LHCN-M2 (cell line): ENCODE results near the gene LTB4R2. TPM values are rescaled to one million over a fixed set of nuclear protein-coding genes. Genes with fewer than 3 reads are reported as not detected.
A peak's percentile ranks its signal among the peaks of the same experiment; 100 is the strongest.

ENCODE experiments used
- DNase-seq: peaks from one replicate; pipeline ENCODE4 v3.0.0-alpha.2; 2012; ENCODE audit warnings: low read depth
- total RNA-seq: library from RNA; depleted of rRNA; stranded (reverse); fragments of >200 nt; gene quantifications from 2 replicates; pipeline ENCODE4 v1.2.3, GENCODE V29; 2014

LTB4R2 gene
- total RNA-seq, 1 experiment from 2014 or later, result 2.5 TPM

DNA sequence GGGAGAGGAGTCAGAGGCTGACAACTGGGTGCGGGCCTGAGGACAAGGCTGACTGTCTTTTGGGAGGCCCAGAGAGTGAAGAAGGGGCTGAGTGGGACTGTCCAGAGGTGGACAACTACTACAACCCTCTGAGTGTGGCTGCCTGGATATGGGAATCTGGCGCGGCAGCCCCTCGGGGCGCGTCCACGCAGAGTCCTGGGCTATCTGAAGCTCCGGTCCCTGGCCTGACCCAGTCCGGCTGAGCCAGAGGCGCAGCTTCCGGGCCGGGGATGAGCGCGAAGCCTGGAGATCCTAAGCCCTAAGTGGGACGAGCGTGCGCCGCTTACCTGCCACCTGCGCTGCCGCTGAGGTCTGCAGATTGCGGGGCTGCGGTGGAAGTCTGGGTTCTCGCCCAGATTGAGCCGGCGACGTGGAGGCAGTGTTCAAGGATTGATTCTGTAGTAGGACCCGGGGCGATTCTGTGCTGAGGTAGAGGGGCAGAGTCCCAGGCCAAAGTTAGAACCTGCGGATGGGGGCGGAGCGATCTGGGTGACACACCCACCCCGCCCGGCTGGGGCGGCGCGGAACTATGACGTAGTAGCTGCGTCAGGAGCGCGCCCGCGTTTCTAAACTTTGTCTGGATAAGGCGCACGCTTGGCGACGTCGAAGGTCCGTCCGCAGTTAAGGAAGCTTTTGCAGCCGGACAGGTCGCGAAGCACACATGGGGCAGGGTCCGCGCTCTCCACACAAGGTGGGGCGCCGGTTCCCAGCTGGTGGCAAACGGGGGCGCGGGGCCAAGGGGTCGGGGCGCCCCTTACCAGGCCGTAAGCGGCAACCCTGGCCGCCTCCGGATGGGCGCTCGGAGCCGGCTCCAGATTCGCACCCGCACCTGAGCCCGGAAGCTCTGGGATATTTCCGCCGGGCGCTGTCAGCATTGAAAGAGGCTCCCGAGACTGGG is 10.4 kb upstream of the LTB4R2 start, which contains the start of the genes DHRS1 and NOP9:
TSS of gene DHRS1 (minus strand) at position 526 of the 937 bp plus-strand sequence. CDS start 674 bp downstream, outside the sequence.
TSS of gene NOP9 (plus strand) at position 596 of the 937 bp plus-strand sequence. CDS start at position 701, 105 bp downstream.
- DNase-seq, result peak; percentile 83

DNA sequence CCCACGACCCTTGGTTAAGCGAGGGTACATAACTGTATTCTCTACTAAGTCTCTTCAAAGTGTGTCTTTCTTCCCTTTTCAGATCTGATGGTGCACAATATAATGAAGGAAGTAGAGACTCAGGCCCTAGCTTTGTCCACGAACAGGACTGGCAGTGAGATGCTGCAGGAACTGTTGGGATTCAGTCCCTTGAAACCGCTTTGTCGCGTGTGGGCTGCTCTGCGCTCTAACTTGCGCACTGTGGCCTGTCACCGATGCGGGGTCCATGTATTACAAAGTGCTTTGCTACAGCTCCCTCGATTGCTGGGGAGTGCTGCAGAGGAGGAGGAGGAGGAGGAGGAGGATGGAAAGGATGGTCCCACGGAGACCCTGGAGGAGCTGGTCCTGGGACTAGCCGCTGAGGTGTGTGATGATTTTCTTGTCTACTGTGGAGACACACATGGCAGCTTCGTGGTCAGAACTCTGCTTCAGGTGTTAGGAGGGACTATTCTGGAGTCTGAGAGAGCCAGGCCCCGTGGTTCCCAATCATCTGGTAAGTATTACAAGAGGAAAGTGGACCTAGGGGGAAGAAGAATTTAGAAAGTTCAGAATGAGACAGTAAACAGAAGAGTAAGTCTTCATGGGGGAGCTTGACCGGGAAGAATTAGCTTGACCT is 9.5 kb upstream of the LTB4R2 start:
- no peak for DNase-seq

DNA sequence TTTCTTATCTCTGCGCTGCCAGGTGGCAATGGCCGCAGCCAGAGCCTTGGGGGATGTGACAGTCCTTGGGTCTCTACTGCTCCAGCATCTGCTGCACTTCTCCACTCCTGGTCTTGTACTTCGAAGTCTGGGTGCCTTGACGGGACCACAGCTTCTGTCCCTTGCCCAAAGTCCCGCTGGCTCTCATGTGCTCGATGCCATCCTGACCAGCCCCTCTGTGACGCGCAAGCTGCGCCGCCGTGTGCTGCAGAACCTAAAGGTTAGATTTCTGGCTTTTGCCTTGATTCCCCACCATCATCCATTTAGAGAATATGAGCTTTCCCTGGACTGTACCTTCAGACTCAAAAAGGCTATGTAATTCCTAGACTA is 5.9 kb upstream of the LTB4R2 start:
- no peak for DNase-seq

DNA sequence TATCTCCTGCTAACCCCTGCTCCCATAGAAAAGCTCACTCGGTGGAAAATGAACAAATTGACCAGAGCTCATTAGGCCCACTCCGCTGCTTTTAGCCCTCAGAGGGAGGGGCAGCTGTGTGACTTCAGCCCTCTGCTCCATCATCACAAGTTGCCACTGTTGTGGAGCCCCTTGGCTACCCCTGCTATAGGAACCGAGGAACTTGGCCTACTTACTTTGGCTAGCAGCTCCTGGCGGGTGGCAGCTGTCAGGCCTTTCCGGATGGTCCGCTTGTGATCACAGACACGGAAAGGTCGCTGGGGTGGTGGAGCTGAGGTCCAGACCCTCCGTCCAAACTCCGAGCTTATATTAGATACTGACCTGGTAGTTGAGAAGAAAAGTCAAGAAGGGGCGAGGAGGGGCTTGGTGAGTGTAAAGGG is 2.8 kb upstream of the LTB4R2 start:
- no peak for DNase-seq

DNA sequence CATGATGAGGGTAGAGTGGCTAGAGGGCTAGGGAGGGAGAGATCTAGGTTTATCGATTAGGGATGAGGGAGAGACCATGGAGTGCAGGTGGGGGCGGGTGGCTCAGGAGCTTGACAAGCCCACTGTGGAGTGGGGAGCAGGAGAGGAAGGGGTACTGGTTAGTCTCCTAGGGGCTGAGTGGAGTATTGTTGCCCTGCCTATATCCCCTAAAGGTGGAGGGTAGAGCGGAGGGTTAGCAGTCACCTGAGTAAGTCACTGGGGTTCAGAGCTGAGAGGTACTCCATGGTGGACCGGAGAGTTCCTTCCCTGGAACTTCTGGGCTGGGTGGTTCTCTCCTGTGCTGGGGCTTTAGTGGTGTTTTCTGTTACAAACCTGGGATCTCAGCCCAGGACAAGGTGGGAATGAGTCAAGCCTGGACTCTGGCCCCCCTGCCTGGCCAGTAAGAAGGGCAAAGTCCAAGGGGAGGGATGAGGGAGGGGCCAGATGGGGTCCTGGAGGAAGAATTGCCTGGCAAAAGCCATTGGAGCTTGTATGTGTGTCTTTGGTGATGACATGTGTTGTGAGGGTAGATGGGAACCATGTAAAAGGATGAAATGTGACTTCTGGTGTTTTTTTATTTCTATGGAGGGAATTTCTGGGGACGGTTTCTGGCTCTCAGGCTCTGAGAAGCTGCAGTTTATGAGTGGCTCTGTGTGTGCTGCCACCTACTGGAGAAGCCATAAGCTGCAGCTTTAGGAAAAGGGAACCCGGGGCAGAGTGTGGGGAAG is 2.2 kb upstream of the LTB4R2 start, which contains the start of gene CIDEB:
TSS of gene CIDEB (minus strand) at position 403 of the 767 bp plus-strand sequence. CDS start at position 284, 119 bp downstream.
- DNase-seq, result peak; percentile 55

DNA sequence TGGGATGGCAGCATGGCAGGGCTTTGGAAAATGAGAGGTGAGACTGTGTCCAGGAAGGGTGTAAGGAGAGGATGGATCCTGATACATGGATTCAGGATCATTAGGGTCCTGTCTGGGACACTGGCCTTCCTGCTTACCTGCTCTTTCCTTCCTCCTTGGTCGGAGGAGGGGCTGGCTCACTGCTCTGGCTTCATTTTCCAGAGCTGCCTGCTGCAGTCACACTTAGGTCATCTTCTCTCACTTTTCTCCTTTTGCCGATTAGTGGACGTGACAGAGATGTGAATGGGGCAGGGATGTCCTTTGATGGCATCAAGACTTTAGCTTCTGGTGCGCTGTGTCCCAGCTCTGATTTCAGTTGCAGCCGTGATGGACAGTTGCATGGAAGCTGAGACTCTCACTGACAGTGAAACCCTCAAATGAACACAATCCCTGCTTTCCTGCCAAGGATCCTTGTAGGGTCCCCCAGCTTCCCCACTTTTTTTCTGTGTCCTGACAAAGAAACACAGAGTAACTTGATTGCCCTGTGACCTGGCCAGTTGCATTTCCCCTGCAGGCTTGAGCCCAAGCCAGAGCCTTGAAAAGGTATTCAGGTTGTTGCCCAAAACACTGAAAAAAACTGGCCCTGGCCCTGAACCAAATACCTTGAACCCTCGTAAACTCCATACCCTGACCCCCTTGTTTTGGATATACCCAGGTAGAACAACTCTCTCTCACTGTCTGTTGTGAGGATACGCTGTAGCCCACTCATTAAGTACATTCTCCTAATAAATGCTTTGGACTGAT is 1.4 kb upstream of the LTB4R2 start:
- no peak for DNase-seq

DNA sequence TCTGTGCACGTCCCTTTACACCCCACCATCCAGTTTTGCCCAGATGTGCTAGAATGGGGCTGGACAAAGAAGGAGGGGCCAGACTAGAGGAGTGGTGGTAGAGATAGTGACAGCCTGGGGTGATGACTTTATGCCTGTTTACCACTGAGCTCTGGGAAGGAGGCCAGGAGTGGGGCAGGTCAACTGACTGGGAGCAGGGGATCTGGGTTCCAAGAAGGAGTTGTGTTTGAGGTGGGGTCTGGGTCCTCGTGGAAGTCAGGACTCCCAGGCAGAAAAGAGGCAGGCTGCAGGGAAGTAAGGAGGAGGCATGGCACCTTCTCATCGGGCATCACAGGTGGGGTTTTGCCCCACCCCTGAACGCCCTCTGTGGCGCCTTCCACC is 315 bp downstream of the LTB4R2 start:
- DNase-seq, result no peak

DNA sequence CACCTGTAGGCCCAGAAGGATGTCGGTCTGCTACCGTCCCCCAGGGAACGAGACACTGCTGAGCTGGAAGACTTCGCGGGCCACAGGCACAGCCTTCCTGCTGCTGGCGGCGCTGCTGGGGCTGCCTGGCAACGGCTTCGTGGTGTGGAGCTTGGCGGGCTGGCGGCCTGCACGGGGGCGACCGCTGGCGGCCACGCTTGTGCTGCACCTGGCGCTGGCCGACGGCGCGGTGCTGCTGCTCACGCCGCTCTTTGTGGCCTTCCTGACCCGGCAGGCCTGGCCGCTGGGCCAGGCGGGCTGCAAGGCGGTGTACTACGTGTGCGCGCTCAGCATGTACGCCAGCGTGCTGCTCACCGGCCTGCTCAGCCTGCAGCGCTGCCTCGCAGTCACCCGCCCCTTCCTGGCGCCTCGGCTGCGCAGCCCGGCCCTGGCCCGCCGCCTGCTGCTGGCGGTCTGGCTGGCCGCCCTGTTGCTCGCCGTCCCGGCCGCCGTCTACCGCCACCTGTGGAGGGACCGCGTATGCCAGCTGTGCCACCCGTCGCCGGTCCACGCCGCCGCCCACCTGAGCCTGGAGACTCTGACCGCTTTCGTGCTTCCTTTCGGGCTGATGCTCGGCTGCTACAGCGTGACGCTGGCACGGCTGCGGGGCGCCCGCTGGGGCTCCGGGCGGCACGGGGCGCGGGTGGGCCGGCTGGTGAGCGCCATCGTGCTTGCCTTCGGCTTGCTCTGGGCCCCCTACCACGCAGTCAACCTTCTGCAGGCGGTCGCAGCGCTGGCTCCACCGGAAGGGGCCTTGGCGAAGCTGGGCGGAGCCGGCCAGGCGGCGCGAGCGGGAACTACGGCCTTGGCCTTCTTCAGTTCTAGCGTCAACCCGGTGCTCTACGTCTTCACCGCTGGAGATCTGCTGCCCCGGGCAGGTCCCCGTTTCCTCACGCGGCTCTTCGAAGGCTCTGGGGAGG is 985 bp downstream of the LTB4R2 start, which contains the start of gene LTB4R:
TSS of gene LTB4R (plus strand) at position 857 of the 959 bp plus-strand sequence. CDS start 4,150 bp downstream, outside the sequence.
- no peak for DNase-seq

DNA sequence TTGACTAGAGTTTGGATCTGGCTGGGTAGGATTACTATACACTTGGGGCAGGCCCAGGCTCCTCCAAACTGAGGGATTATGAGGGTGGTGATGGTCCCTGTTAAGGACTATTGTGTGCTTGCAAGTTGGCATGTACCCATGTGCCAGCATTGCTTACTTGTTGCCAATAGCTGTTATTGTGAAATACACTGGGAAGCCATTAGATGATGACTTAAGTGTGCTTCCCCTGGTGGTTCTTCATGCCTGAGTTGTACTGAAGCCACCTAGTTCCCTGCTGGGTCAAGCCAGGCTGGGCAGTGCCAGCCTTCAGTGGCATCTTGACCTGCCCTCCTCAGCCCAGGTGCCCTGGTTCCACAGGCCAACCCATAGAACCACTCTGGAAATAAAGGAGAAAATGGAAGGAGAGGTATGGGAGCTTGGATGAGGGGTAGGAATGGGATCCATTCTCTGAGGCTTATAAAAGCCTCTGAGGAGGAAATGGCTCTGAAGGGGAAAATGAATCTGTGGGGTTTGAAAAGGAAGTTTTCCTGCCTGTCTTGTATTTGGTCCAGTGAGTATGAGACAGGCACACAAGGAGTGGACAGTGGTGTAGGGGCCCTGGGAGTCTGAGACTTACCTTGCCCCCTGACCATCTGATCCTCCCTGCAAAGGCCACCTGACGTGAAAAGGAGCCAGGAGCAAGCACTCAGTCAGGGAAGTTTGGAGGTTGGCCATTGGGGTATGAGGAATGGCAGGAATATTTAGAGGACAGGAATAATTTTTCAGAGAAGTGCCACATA is 2.1 kb downstream of the LTB4R2 start:
- DNase-seq, result peak; percentile 46

DNA sequence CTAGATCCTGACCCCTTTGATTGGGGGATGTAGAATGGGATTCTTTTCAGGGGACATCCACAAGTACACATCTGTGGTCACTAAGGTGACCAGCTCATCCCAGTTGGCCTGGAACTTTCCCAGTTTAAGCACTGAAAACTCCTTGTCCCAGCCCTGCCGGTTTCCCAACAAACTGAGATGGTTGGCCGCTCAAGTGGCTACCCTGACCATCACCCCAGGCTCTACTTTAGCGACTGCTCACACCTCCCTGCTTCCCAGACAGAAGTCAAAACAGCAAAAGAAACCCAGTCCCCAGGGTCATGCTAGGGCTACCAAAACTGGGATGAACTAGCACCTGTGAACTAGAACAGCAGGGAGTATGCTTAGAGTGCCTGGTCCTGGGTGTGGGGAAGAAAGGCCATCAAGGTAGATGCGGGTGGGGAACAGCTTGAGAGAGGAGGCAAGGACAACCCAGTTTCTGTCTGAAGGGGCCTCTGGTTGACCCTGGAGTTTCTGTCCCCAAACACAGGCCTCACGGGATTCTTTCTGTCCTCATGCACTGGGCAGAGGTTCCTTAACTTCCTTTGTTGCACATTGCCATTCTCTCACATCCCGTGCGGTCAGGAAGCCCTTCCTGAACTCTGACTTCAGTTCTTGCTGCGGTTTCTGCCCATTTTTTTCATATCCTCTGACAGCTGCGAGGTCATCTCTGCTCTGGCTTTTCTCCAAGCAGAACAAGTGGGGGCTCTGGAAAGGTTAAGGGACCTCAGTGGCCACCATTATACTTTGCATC is 3.0 kb downstream of the LTB4R2 start:
- DNase-seq, result peak; percentile 72

DNA sequence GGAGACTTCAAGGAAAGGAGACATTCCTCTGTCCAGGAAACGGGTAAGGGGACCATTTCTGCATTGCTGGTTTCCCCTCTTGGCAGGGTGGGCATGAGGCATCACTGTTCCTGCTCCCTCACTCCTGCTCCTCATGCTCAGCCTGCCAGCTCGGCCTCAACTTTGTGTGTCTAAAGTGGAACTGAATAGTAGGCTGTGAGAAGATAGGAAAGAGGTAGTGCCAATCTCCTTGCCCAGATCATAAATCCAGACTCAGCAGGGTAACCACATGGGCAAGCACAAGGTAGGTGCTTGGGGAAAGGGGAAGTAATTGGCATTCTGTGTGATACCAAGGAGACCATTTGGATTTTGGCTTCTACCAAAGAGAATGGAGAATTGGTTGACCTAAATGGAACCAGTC is 4.0 kb downstream of the LTB4R2 start:
- DNase-seq, result no peak

DNA sequence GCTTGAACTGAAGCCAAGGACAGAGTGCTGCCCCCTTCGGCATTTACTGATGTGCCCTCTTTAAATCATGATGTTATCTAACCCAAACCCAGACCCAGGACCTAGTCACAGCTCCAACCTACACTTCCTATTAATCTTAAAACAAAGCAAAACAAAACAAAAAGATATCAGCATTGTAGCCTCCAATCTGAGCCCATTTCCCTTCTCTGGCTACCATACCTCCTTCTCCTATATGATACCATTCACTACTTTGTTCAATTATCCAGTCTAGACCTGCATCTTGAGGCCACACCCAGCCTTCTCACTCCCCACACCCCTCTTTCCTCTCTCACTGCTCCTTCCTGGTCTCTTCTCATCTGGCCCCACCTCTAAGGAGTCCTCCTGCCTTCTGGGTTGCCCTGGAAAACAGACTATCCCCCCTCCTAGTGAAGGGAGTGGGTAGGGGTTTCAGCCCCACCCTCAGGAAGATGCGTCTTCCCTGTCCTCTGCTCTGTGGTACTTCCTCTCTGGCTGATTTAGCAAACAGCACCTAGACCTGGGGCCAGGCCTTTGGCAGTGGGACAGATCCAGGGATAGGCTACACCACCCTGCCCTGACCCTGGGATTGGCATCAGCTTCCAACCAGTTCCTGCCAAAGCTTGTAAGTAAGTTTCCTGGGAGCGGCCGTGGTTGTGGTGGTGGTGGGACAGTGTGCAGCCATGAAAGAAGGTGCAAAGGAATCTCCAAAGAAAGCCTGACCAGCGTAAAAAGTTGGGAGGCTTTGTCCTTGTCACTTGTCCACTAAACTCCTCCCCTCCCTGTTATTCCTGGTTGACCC is 4.6 kb downstream of the LTB4R2 start:
- no peak for DNase-seq

DNA sequence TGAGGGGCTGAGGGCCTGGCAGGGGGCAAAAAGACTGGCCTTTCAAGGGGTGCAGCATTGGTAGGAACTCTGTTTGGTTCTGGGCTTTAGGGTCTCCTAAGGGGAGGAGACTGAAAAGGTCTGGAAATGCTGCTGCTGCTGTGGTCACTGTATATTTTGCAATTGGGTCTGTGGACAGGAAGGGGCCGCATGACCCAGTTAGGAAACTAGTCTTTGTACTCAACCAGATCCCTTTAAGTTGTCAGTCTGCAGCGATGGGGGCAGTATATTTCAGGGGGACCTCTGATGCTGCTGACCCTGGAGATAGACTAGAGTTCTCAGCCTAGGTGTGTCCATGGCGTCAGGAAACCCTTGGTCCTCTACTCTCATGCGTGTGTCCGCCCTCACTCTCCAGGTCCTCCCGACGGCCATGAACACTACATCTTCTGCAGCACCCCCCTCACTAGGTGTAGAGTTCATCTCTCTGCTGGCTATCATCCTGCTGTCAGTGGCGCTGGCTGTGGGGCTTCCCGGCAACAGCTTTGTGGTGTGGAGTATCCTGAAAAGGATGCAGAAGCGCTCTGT is 5.4 kb downstream of the LTB4R2 start:
- no peak for DNase-seq

DNA sequence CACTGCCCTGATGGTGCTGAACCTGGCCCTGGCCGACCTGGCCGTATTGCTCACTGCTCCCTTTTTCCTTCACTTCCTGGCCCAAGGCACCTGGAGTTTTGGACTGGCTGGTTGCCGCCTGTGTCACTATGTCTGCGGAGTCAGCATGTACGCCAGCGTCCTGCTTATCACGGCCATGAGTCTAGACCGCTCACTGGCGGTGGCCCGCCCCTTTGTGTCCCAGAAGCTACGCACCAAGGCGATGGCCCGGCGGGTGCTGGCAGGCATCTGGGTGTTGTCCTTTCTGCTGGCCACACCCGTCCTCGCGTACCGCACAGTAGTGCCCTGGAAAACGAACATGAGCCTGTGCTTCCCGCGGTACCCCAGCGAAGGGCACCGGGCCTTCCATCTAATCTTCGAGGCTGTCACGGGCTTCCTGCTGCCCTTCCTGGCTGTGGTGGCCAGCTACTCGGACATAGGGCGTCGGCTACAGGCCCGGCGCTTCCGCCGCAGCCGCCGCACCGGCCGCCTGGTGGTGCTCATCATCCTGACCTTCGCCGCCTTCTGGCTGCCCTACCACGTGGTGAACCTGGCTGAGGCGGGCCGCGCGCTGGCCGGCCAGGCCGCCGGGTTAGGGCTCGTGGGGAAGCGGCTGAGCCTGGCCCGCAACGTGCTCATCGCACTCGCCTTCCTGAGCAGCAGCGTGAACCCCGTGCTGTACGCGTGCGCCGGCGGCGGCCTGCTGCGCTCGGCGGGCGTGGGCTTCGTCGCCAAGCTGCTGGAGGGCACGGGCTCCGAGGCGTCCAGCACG is 6.1 kb downstream of the LTB4R2 start:
- no peak for DNase-seq

DNA sequence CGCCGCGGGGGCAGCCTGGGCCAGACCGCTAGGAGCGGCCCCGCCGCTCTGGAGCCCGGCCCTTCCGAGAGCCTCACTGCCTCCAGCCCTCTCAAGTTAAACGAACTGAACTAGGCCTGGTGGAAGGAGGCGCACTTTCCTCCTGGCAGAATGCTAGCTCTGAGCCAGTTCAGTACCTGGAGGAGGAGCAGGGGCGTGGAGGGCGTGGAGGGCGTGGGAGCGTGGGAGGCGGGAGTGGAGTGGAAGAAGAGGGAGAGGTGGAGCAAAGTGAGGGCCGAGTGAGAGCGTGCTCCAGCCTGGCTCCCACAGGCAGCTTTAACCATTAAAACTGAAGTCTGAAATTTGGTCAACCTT is 6.6 kb downstream of the LTB4R2 start:
- DNase-seq, result no peak
